HFF-Myc (cell line): ENCODE measurements around the gene UGT1A6.

ENCODE experiments used
- DNase-seq: peaks from one replicate; pipeline ENCODE4 v3.0.0-alpha.2; 2011; ENCODE audit warnings: low read depth; ENCODE audit errors: extremely low read depth
- H3K4me3 ChIP-seq: replicated peaks from 2 replicates; pipeline ENCODE4 v1.5.1; 2011; ENCODE audit warnings: low read depth, mild to moderate bottlenecking, control low read depth, low read length
- CTCF ChIP-seq: IDR thresholded peaks from 2 replicates; pipeline ENCODE4 v1.5.1; 2012; ENCODE audit warnings: mild to moderate bottlenecking, low read depth, low read length, control low read depth; ENCODE audit errors: missing control alignments

UGT1A6 gene

DNA sequence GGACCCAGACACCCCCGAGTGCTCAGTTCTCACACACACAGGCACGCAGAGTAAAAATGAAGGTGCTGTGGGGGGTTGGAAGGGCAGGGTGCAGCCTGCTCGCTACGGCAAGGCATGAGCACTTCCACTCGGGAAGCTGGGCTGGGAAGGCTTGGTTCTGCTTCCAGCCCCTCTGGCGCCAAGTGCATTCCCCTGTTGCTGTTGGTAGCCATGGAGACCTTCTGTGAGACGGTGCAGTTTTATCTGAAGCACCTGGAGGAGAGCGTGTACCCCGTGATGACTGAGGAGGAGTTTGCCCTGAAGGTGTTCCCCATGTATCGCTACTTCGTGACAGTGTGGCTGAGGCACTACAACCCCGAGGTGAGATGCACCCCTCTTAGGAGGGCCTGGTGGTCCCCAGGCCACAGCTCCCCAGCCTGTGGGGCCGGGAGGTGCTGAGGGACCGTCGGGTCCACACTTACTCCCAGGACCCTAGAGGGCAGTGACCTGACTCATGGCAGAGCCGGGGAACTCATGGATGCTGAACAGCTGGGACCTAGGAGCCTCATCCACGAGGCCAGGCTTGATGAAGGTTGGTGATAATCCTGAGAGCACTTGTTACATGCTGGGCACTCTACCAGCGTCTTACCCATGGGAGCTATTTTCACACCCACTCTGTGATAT lies 100.9 kb downstream of the UGT1A6 start:
- DNase-seq: no peak
- TF ChIP-seq CTCF: no peak
- no peak overlapping the region for H3K4me3 ChIP-seq

GRCh38 chr2:233794128-233794658 lies 101.5 kb downstream of the UGT1A6 start:
- no peak for DNase-seq
- H3K4me3 ChIP-seq: no peak overlapping the region
- no peak for TF ChIP-seq CTCF

- no peak for TF ChIP-seq CTCF
- DNase-seq: no peak
- H3K4me3 ChIP-seq: no peak overlapping the region
Measured at GRCh38 chr2:233795735-233796171, 103.1 kb downstream of the UGT1A6 start.

DNA sequence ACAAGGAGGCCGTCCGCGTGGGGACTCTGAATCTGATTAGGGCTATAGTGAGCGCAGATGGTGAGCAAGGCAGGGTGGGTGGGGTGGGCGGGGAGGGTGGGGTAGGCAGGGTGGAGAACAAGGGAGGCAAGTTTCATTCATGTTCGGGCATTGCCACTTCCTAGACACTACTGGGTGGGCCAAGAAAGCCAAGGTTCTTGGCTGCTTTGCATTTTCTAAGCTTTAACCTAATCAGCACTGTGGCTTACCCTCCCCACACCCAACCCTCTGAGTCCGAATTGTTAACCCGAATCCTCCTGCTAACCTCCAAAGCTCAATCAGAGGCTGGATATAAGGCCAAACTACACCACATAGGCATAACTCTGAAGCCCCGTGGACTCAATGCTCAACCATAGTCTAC lies 103.6 kb downstream of the UGT1A6 start:
- DNase-seq: no peak
- no peak overlapping the region for H3K4me3 ChIP-seq
- TF ChIP-seq CTCF: no peak

DNA sequence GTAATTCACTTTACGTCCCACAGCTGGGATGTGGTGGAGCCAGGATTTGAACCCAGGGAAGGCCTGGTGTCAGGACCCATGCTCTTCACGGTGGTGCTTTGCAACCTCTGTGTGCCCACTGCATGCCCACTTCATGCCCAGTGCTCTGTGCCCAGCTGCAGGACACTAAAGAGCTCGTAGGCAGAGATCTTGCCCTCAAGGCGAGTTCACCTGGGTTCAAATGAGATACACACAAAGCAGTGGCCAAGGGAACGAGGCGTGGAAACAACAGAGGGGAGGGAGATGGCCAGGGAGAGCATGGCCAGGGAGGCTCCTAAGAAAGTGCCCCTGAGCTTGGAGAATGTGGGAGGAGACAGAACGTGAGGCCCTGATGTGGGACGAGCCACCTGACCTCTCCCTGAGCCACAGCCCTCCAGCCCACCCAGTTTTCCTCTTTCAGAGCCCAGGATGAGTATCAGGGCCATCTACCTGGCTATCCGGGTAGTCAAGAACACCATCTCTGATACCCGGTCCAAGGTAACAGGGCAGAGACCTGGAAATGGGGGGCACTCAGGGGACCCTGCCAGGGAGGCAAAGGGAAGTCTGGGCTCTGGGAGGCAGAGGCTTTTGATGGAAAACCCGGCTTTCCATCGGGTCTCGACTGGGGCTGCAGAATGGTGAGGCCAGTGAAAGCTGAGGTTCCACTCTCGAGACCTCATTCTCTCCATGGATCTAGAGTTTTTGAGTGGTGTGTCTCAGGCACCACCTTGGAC lies 105.8 kb downstream of the UGT1A6 start:
- no peak for TF ChIP-seq CTCF
- DNase-seq: no peak
- H3K4me3 ChIP-seq: no peak overlapping the region

- H3K4me3 ChIP-seq: no peak overlapping the region
- no peak for TF ChIP-seq CTCF
- DNase-seq: no peak
Measured at GRCh38 chr2:233799087-233799665, 106.5 kb downstream of the UGT1A6 start.
